ENCODE measurements around the gene PSMF1.

The PSMF1 gene

DNA sequence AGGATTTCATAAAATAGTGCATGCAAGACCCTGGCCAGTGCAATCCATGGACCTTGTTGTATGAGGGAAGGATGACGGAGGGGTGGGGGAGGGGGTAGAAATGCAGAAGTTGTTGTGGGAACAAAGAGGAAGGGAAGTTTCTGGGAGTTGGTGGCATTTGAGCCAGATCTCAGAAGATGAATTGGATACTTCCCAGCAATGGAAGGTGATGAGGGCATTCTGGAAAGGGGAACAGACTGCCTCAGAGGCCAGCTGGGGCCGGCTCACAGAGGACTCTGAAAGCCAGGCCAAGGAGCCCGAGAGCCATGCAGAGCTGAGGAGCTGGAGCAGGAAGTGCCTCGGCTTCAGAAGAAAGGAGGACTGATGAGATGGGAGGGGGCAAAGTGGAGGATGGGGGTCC is 63.7 kb downstream of the PSMF1 start:
- TF ChIP-seq SIN3A (IDR thresholded peaks at IDR 0.05; ENCODE audit: borderline replicate concordance, insufficient read depth, low read length) (no peak), POLR2AphosphoS5 (IDR thresholded peaks at IDR 0.05; ENCODE audit: low read depth, low read length) (no peak), TAF1 (IDR thresholded peaks at IDR 0.05; ENCODE audit: borderline replicate concordance, insufficient read depth, low read length) (no peak), FOXP2 (optimal IDR thresholded peaks at IDR 0.05; ENCODE audit: borderline replicate concordance, extremely low read depth, extremely low read length, insufficient read depth) (no peak)
- TF ChIP-seq, protein P1, sequence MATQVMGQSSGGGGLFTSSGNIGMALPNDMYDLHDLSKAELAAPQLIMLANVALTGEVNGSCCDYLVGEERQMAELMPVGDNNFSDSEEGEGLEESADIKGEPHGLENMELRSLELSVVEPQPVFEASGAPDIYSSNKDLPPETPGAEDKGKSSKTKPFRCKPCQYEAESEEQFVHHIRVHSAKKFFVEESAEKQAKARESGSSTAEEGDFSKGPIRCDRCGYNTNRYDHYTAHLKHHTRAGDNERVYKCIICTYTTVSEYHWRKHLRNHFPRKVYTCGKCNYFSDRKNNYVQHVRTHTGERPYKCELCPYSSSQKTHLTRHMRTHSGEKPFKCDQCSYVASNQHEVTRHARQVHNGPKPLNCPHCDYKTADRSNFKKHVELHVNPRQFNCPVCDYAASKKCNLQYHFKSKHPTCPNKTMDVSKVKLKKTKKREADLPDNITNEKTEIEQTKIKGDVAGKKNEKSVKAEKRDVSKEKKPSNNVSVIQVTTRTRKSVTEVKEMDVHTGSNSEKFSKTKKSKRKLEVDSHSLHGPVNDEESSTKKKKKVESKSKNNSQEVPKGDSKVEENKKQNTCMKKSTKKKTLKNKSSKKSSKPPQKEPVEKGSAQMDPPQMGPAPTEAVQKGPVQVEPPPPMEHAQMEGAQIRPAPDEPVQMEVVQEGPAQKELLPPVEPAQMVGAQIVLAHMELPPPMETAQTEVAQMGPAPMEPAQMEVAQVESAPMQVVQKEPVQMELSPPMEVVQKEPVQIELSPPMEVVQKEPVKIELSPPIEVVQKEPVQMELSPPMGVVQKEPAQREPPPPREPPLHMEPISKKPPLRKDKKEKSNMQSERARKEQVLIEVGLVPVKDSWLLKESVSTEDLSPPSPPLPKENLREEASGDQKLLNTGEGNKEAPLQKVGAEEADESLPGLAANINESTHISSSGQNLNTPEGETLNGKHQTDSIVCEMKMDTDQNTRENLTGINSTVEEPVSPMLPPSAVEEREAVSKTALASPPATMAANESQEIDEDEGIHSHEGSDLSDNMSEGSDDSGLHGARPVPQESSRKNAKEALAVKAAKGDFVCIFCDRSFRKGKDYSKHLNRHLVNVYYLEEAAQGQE (IDR thresholded peaks at IDR 0.05; ENCODE audit: insufficient read depth in 1 of 2, low read depth in 2 of 2, low read length in 2 of 2) = no peak

DNA sequence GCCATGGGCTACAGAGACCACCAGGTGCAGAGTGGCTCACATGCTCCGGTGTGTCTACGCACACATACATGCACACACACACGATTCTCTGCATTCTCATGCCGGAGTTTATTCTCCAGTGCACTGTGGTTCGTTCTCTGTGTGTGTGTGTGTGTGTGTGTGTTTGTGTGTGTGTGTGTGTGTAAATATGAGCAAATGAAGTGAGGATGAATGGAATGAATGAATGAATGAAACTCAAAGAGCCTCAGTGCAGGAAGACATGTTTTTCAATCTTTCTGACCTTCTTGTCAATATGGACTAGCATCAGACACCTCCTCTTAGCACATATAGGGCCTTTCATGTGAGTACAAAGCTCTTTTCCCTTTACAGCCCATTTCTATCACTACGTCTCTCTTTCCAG is 64.8 kb downstream of the PSMF1 start:
- TF ChIP-seq SIN3A (IDR thresholded peaks at IDR 0.05; ENCODE audit: borderline replicate concordance, insufficient read depth, low read length) (no peak), FOXP2 (optimal IDR thresholded peaks at IDR 0.05; ENCODE audit: borderline replicate concordance, extremely low read depth, extremely low read length, insufficient read depth) (no peak), POLR2AphosphoS5 (IDR thresholded peaks at IDR 0.05; ENCODE audit: low read depth, low read length) (no peak), TAF1 (IDR thresholded peaks at IDR 0.05; ENCODE audit: borderline replicate concordance, insufficient read depth, low read length) (no peak)
- TF ChIP-seq, protein P1 (IDR thresholded peaks at IDR 0.05; ENCODE audit: insufficient read depth in 1 of 2, low read depth in 2 of 2, low read length in 2 of 2) = no peak

DNA sequence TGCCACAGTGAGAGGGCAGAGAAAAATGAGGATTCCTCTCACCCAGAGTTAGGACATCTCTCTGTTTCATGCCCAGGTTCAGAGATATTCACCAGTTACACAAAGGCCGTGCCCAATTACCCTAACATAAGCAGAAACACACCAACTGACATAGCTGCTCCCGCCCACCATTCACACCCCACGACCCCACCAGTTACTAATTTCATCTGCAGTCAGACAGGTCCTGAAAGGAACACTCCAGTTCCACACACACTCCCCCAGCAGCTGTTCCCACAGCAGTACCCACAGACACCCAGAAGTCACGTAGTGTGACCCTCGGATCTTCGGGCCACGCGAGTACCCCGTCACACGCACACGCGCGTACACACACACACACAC is 65.8 kb downstream of the PSMF1 start:
- TF ChIP-seq SIN3A (IDR thresholded peaks at IDR 0.05; ENCODE audit: borderline replicate concordance, insufficient read depth, low read length) (no peak), FOXP2 (optimal IDR thresholded peaks at IDR 0.05; ENCODE audit: borderline replicate concordance, extremely low read depth, extremely low read length, insufficient read depth) (no peak), POLR2AphosphoS5 (IDR thresholded peaks at IDR 0.05; ENCODE audit: low read depth, low read length) (no peak), TAF1 (IDR thresholded peaks at IDR 0.05; ENCODE audit: borderline replicate concordance, insufficient read depth, low read length) (no peak)
- TF ChIP-seq, protein P1 (IDR thresholded peaks at IDR 0.05; ENCODE audit: insufficient read depth in 1 of 2, low read depth in 2 of 2, low read length in 2 of 2) = no peak

DNA sequence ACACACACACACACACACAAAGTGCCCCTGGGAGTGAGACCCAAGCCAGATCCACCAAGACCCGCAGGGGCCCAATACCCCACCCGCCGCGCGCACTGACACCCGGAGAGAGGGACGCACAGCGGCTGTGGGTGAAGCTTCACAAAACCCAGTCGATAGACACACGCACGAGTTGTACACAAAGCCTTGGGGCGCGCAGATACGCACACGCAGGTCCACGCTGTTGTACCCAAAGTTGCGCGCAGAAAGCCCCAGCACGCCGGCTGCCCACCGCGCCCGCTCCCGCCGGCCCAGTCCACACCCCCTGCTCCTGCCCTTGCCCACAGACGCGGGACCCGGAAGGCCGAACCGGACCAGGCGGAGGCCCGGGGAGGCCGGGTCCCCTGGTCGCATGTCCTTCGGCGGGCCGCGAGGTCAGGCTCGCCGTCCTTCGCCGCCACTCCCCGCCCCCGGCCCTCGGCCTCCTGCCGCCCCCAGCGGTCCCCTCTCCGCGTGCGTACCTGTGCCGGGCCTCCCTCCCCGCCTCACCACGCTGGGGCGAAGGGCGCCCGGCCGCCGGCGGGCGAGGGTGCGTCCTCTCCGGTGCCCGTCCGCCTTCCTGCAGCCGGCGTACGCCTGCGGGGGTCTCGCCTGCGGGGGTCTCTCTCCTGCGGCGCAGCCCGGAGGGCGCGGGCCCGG is 66.4 kb downstream of the PSMF1 start, which contains the start of gene TMEM74B:
TMEM74B (minus strand) TSS at position 344 of the 678 bp plus-strand sequence. CDS start 1,180 bp downstream, outside the sequence.
- TF ChIP-seq POLR2AphosphoS5 (IDR thresholded peaks at IDR 0.05; ENCODE audit: low read depth, low read length) (no peak), SIN3A (IDR thresholded peaks at IDR 0.05; ENCODE audit: borderline replicate concordance, insufficient read depth, low read length) (no peak), TAF1 (IDR thresholded peaks at IDR 0.05; ENCODE audit: borderline replicate concordance, insufficient read depth, low read length) (no peak), FOXP2 (optimal IDR thresholded peaks at IDR 0.05; ENCODE audit: borderline replicate concordance, extremely low read depth, extremely low read length, insufficient read depth) (no peak)
- TF ChIP-seq, protein P1 (IDR thresholded peaks at IDR 0.05; ENCODE audit: insufficient read depth in 1 of 2, low read depth in 2 of 2, low read length in 2 of 2) = no peak

Data from PFSK-1 (cell line).